BJ (cell line): ENCODE measurements around the gene DENND2A. TPM values are rescaled to one million over a fixed set of nuclear protein-coding genes. Genes with fewer than 3 reads are reported as not detected.
"Not testable (repeated sequence)": the region's sequence is repeated elsewhere in the genome, so short reads cannot be mapped to it uniquely, and the experiment has no call there.

Source experiments
- CTCF ChIA-PET: fragments of 350-600 bp; formaldehyde crosslinking; extraction: SDS; loops from one replicate; lab custom pipeline; 2021; ENCODE audit warnings: antibody characterized with exemption, inconsistent platforms; lab: Yijun Ruan, JAX
- POLR2A ChIA-PET: fragments of 300-600 bp; sonication (Branson Sonifier 250); formaldehyde crosslinking; extraction: SDS; loops from one replicate; lab custom pipeline; 2021; ENCODE audit warnings: antibody characterized with exemption; lab: Charles Lee
- DNase-seq: peaks from one replicate; pipeline ENCODE4 v3.0.0-alpha.2; 2011; ENCODE audit warnings: low read depth
- H3K27me3 ChIP-seq: 2 replicates; pipeline ENCODE4 v1.6.0; 2011; ENCODE audit warnings: low read length; ENCODE audit not compliant: control insufficient read depth, insufficient read depth
- H3K36me3 ChIP-seq: 2 replicates; pipeline ENCODE4 v1.5.1; 2011; ENCODE audit warnings: low read length; ENCODE audit not compliant: control insufficient read depth, insufficient read depth
- H3K4me3 ChIP-seq: 2 replicates; pipeline ENCODE4 v1.5.1; 2011; ENCODE audit warnings: low read depth, mild to moderate bottlenecking, control low read depth, low read length
- polyA plus RNA-seq: library from polyadenylated mRNA; depleted of rRNA; stranded (reverse); fragments of >200 nt; gene quantifications from 2 replicates; pipeline ENCODE4 v1.2.3, GENCODE V29; 2011
- TF ChIP-seq, protein P1 (sequence below): IDR thresholded peaks from 2 replicates; pipeline ENCODE4 v1.5.1; 2011; ENCODE audit warnings: low read depth, mild to moderate bottlenecking, control low read depth, inconsistent platforms, low read length, moderate library complexity; ENCODE audit not compliant: insufficient read depth

The DENND2A gene
- polyA plus RNA-seq, 1 experiment = 3.3 TPM

DNA sequence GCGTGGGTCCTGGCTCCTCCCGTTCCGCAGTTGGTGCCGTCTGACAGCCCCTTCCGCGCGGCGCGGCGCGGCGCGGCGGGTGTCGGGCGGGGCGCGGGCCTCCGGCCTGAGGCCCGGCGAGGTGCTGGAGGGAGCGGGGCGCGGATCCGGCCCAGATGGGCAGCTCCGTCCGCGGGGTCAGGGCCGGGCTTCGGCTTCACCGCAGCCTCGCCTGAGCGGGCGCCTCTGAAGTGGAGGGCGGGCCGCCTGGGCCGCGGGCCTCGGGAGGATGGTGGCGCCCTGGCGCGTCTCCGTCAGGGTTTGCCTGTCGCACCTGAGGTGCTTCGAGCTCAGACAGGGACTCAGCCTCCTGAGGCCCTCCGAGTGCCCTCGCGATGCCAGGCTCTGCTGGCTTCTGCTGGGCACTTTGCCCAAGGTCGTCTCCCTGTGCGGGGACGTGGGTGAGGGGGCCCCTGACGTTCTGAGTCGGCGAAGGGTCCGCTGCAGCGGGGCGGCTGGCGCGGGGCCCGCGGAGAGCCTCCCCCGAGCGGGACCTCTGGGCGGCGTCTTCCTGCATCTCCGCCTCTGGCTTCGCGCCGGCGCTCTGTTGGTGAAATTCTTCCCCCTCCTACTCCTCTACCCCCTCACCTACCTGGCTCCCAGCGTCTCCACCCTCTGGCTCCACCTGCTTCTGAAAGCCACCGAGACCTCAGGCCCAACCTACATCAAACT lies 32.6 kb upstream of the DENND2A start:
- ChIA-PET CTCF (interaction anchor here (0.9 to 3.3 kb wide), 4 partner anchors 13 to 156 kb away, joined by 3 to 12 read pairs (median 8); no protein-coding TSS in a partner anchor), POLR2A (no interaction called here)

DNA sequence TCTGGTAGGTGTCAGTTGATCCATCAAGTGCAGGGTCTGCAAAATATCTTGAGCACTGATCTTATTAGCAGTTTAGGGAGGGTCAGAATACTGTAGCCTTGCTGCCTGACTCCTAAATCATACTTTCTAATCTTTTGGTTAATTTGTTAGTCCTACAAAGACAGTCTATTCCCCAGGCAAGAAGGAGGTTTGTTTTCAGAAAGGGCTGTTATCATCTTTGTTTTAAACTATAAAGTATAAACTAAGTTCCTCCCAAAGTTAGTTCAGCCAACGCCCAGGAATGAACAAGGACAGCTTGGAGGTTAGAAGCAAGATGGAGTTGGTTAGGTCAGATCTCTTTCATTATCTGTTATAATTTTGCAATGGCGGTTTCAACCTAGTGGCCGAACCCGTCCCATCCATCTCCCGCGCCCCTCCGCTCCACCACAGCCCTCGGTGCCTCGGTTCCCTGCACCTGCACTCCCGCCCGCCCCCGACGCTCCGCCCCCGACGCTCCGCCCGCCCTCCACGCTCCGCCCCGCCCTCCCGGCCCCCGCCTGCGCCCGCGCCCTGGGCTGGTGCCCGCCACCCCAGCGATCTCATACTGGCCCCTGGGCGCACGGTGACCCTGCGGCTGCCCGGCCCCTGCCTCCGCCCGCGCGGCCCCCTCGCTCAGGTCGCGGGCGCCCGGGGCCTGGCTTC lies 31.9 kb upstream of the DENND2A start, which contains the start of gene ADCK2:
TSS of gene ADCK2 (plus strand) at position 564 of the 681 bp plus-strand sequence. CDS start 386 bp downstream, outside the sequence.
- peak within 1 kb of the TSS; percentile 65 for H3K4me3 ChIP-seq
- DNase-seq = no peak
- ChIA-PET POLR2A (no interaction called here), CTCF (interaction anchor here (3.3 kb wide), 1 partner anchor 155 kb away, joined by 11 read pairs; no protein-coding TSS in a partner anchor)
- H3K36me3 ChIP-seq = no peaks in the 10 kb centered on the region
- TF ChIP-seq, protein P1, sequence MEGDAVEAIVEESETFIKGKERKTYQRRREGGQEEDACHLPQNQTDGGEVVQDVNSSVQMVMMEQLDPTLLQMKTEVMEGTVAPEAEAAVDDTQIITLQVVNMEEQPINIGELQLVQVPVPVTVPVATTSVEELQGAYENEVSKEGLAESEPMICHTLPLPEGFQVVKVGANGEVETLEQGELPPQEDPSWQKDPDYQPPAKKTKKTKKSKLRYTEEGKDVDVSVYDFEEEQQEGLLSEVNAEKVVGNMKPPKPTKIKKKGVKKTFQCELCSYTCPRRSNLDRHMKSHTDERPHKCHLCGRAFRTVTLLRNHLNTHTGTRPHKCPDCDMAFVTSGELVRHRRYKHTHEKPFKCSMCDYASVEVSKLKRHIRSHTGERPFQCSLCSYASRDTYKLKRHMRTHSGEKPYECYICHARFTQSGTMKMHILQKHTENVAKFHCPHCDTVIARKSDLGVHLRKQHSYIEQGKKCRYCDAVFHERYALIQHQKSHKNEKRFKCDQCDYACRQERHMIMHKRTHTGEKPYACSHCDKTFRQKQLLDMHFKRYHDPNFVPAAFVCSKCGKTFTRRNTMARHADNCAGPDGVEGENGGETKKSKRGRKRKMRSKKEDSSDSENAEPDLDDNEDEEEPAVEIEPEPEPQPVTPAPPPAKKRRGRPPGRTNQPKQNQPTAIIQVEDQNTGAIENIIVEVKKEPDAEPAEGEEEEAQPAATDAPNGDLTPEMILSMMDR = no peak
- no peaks in the 10 kb centered on the region for H3K27me3 ChIP-seq

More for the DNA sequence above, 32.6 kb upstream of the DENND2A start:
- TF ChIP-seq, protein P1 = no peak
- Histone ChIP-seq H3K36me3 (no peaks in the 10 kb centered on the region), H3K27me3 (no peaks in the 10 kb centered on the region), H3K4me3 (peak overlapping the region; percentile 65)
- DNase-seq = no peak

DNA sequence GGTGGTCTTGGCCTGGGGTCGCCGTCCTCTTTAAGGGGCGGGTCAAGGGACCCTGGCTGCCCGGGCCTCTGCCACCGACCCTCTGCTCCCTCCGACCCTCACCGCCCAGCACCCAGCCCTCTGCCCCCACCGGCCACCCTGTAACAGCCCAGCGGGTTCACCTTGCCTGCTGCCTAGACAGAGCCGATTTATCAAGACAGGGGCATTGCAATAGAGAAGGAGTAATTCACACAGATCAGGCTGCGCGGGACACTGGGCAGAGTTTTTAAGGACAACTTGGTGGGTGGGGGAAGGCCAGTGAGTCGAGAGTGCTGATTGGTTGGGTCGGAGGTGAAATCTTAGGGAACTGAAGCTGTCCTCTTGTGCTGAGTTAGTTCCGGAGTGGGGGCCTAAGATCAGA lies 31.4 kb upstream of the DENND2A start:
- no peaks in the 10 kb centered on the region for H3K36me3 ChIP-seq
- no peak for DNase-seq
- ChIA-PET CTCF (no interaction called here), POLR2A (no interaction called here)
- no peak overlapping the region for H3K4me3 ChIP-seq
- no peaks in the 10 kb centered on the region; the same call in 1 of the 2 replicates for H3K27me3 ChIP-seq
- TF ChIP-seq, protein P1 = no peak

DNA sequence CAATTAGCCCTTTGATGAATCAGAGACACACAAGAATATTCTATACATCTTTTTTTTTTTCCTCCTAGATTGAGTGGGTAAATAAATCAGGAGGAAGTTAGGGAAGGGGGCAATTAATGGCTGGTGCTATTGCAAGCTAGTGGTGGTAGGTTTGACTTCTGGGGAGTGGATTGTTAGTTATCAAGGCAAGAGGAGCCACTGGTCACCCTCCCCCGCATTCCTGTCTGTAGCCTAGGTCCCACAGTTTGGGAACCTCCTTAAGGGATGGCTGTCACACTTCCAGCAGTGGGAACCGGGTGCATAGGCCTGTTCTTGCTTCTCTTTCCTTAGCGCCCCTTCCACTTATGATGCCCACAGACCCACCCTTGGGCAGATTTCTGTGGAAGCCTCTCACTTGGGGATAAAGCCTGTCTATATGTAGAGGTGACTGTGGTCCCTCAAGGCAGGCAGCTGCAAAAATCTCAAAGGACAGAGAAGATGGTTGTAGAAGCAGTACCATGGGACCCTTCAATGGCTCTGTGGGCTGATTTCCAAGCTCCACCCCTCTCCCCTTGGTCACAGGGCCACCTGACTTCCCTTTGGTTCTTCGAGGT lies 29.8 kb upstream of the DENND2A start:
- Histone ChIP-seq H3K27me3 (peaks cover 3% of the 10 kb centered on the region), H3K36me3 (no peaks in the 10 kb centered on the region), H3K4me3 (no peak overlapping the region)
- DNase-seq = no peak
- ChIA-PET CTCF (interaction anchor here (2.1 kb wide), 1 partner anchor 10 kb away, joined by 9 read pairs; no protein-coding TSS in a partner anchor), POLR2A (no interaction called here)
- TF ChIP-seq, protein P1 = no peak

DNA sequence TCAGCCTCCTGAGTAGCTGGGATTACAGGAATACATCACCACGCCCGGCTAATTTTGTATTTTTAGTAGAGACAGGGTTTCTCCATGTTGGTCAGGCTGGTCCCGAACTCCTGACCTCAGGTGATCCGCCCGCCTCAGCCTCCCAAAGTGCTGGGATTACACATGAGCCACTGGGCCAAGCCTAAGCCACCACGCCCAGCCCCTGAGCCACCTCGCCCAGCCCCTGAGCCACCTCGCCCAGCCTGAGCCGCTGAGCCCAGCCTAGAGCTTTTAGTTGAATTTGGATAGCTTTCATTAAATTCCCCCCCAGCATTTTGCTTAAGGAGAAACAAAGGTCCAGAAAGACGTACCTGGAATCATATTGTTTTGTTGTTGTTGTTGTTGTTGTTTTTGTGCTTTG lies 29.2 kb upstream of the DENND2A start:
- CTCF ChIA-PET = interaction anchor here (1.3 to 2.1 kb wide), 2 partner anchors 9 to 17 kb away, joined by 4 to 9 read pairs; no protein-coding TSS in a partner anchor
- not testable (repeated sequence) for H3K4me3 ChIP-seq, H3K36me3 ChIP-seq, DNase-seq, H3K27me3 ChIP-seq
- POLR2A ChIA-PET = interaction anchor here (0.7 kb wide), 1 partner anchor 1032 kb away, joined by 9 read pairs; no protein-coding TSS in a partner anchor
